Caco-2 (cell line): ENCODE results near the gene REEP1. TPM values are rescaled to one million over a fixed set of nuclear protein-coding genes. Genes with fewer than 3 reads are reported as not detected.

Experiments
- BruUV-seq: library from RNA; stranded (reverse); fragments of 400-500 nt; replicated peaks from 2 replicates; lab custom pipeline; 2021; lab: Mats Ljungman, UMichigan
- CTCF ChIA-PET: fragments of 300-600 bp; sonication (Branson Sonifier 250); formaldehyde crosslinking; loops from one replicate; lab custom pipeline; 2022; ENCODE audit warnings: antibody characterized with exemption; lab: Charles Lee
- POLR2A ChIA-PET: fragments of 300-600 bp; sonication (Branson Sonifier 250); formaldehyde crosslinking; loops from one replicate; lab custom pipeline; 2022; ENCODE audit warnings: antibody characterized with exemption; lab: Charles Lee
- DNase-seq, 2 experiments: peaks; one replicate each; pipeline versions ENCODE4 v3.0.0 to v3.0.0-alpha.2; 2020 to 2022
- H3K27me3 ChIP-seq: replicated peaks from 2 replicates; pipeline ENCODE4 v1.6.0; 2011; ENCODE audit warnings: low read length; ENCODE audit not compliant: control insufficient read depth, insufficient read depth
- H3K36me3 ChIP-seq: 2 replicates; pipeline ENCODE4 v1.5.1; 2011; ENCODE audit warnings: low read length; ENCODE audit not compliant: control insufficient read depth, insufficient read depth
- H3K4me1 ChIP-seq: fragments of 250-450 bp; sonication (Bioruptor Pico); 2 replicates; pipeline ENCODE4 v1.5.1; 2020; ENCODE audit warnings: mild to moderate bottlenecking
- H3K4me3 ChIP-seq: 2 replicates; pipeline ENCODE4 v1.5.1; 2011; ENCODE audit warnings: low read depth, mild to moderate bottlenecking, control low read depth, low read length
- H3K9me3 ChIP-seq: fragments of 250-450 bp; sonication (Bioruptor Pico); 2 replicates; pipeline ENCODE4 v1.5.1; 2020; ENCODE audit warnings: mild to moderate bottlenecking, moderate library complexity
- H3K27ac Mint-ChIP-seq: one replicate; pipeline ENCODE4 v1.8.0; 2022; ENCODE audit warnings: mixed read lengths; ENCODE audit not compliant: unreplicated experiment
- H3K27me3 Mint-ChIP-seq: one replicate; pipeline ENCODE4 v1.8.0; 2022; ENCODE audit warnings: mixed read lengths; ENCODE audit not compliant: insufficient read depth, unreplicated experiment
- H3K36me3 Mint-ChIP-seq: one replicate; pipeline ENCODE4 v1.8.0; 2022; ENCODE audit warnings: mild to moderate bottlenecking, mixed read lengths; ENCODE audit not compliant: insufficient read depth, unreplicated experiment
- H3K4me1 Mint-ChIP-seq: one replicate; pipeline ENCODE4 v1.8.0; 2022; ENCODE audit warnings: low read depth, mixed read lengths; ENCODE audit not compliant: unreplicated experiment
- H3K4me3 Mint-ChIP-seq: one replicate; pipeline ENCODE4 v1.8.0; 2022; ENCODE audit warnings: mild to moderate bottlenecking, moderate library complexity, mixed read lengths; ENCODE audit not compliant: unreplicated experiment
- H3K9me3 Mint-ChIP-seq: one replicate; pipeline ENCODE4 v1.8.0; 2022; ENCODE audit warnings: mixed read lengths; ENCODE audit not compliant: unreplicated experiment
- intact Hi-C: fragments of 100-400 bp; cut with micrococcal nuclease; formaldehyde crosslinking; loops from one replicate; pipeline ENCODE4 v1.10.0; 2022; ENCODE audit not compliant: unreplicated experiment
- total RNA-seq: library from RNA; stranded (reverse); gene quantifications from 2 replicates; pipeline ENCODE4 v1.2.3, GENCODE V29; 2022
- TF ChIP-seq, protein P1 (sequence below), 2 experiments: fragments of 200-600 bp in 1 of 2; IDR thresholded peaks; 1 replicate in 1 of 2; 2 replicates in 1 of 2; pipeline versions ENCODE4 v1.5.1 to v1.8.0; 2011 to 2022; ENCODE audit warnings: antibody characterized with exemption in 1 of 2, control low read depth in 1 of 2, inconsistent platforms in 1 of 2, low read depth in 1 of 2, low read length in 1 of 2, mild to moderate bottlenecking in 1 of 2, moderate library complexity in 1 of 2; ENCODE audit not compliant: insufficient read depth in 1 of 2, severe bottlenecking in 1 of 2, unreplicated experiment in 1 of 2

Gene REEP1
- total RNA-seq, 1 experiment from 2014 or later, result 16.6 TPM

GRCh38 chr2:86213056-86213455 is 124.4 kb downstream of the REEP1 start:
- H3K27me3 Mint-ChIP-seq, result no peaks in the 10 kb centered on the region
- H3K27ac Mint-ChIP-seq, result no peak overlapping the region
- no peak overlapping the region for H3K4me3 Mint-ChIP-seq
- peaks cover 3% of the 10 kb centered on the region; the same call in 1 of the 2 replicates for H3K36me3 ChIP-seq
- BruUV-seq, result no TSS peak
- peaks cover 30% of the 10 kb centered on the region for H3K4me1 ChIP-seq
- no peaks in the 10 kb centered on the region for H3K9me3 Mint-ChIP-seq
- H3K9me3 ChIP-seq, result no peaks in the 10 kb centered on the region
- TF ChIP-seq, protein P1, sequence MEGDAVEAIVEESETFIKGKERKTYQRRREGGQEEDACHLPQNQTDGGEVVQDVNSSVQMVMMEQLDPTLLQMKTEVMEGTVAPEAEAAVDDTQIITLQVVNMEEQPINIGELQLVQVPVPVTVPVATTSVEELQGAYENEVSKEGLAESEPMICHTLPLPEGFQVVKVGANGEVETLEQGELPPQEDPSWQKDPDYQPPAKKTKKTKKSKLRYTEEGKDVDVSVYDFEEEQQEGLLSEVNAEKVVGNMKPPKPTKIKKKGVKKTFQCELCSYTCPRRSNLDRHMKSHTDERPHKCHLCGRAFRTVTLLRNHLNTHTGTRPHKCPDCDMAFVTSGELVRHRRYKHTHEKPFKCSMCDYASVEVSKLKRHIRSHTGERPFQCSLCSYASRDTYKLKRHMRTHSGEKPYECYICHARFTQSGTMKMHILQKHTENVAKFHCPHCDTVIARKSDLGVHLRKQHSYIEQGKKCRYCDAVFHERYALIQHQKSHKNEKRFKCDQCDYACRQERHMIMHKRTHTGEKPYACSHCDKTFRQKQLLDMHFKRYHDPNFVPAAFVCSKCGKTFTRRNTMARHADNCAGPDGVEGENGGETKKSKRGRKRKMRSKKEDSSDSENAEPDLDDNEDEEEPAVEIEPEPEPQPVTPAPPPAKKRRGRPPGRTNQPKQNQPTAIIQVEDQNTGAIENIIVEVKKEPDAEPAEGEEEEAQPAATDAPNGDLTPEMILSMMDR (IDR thresholded peaks at IDR 0.05; ENCODE audit: insufficient read depth in 1 of 2, low read depth in 1 of 2, low read length in 1 of 2, severe bottlenecking in 1 of 2, unreplicated experiment in 1 of 2), result no peak
- DNase-seq, result no peak
- peaks cover 45% of the 10 kb centered on the region for H3K36me3 Mint-ChIP-seq
- H3K27me3 ChIP-seq, result no peaks in the 10 kb centered on the region
- H3K4me1 Mint-ChIP-seq, result peaks cover 29% of the 10 kb centered on the region
- CTCF ChIA-PET, result no interaction called here
- intact Hi-C loops, result no loop called here
- POLR2A ChIA-PET, result no interaction called here
- no peak overlapping the region for H3K4me3 ChIP-seq

DNA sequence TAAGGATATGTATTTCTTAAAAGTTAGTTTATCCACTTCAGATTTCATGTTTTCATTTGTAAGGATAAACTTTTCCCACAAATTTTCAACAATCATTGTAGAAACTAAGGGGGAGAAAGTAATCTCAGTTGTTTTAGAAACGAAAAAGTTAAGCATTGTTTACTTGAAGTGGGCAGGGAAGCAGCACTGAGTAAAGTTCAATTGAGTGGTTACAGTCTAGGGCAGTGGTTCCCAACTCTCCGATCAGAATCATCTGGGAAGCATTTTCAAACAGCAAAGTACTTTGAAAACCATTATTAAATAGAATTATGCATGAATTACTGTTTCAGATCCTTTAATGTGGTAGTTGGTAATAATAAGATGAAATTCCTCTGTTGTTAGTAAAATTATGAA is 125.6 kb downstream of the REEP1 start:
- CTCF ChIA-PET, result no interaction called here
- Histone ChIP-seq H3K9me3 (no peaks in the 10 kb centered on the region), H3K36me3 (peaks cover 4% of the 10 kb centered on the region; the same call in 1 of the 2 replicates), H3K4me3 (no peak overlapping the region), H3K4me1 (peaks cover 27% of the 10 kb centered on the region), H3K27me3 (no peaks in the 10 kb centered on the region)
- Mint-ChIP-seq H3K36me3 (peaks cover 56% of the 10 kb centered on the region), H3K27me3 (no peaks in the 10 kb centered on the region), H3K27ac (no peak overlapping the region), H3K9me3 (no peaks in the 10 kb centered on the region), H3K4me3 (no peak overlapping the region), H3K4me1 (peaks cover 26% of the 10 kb centered on the region)
- BruUV-seq, result no TSS peak
- TF ChIP-seq, protein P1 (IDR thresholded peaks at IDR 0.05; ENCODE audit: insufficient read depth in 1 of 2, low read depth in 1 of 2, low read length in 1 of 2, severe bottlenecking in 1 of 2, unreplicated experiment in 1 of 2), result no peak
- POLR2A ChIA-PET, result no interaction called here
- DNase-seq, result no peak
- intact Hi-C loops, result no loop called here

DNA sequence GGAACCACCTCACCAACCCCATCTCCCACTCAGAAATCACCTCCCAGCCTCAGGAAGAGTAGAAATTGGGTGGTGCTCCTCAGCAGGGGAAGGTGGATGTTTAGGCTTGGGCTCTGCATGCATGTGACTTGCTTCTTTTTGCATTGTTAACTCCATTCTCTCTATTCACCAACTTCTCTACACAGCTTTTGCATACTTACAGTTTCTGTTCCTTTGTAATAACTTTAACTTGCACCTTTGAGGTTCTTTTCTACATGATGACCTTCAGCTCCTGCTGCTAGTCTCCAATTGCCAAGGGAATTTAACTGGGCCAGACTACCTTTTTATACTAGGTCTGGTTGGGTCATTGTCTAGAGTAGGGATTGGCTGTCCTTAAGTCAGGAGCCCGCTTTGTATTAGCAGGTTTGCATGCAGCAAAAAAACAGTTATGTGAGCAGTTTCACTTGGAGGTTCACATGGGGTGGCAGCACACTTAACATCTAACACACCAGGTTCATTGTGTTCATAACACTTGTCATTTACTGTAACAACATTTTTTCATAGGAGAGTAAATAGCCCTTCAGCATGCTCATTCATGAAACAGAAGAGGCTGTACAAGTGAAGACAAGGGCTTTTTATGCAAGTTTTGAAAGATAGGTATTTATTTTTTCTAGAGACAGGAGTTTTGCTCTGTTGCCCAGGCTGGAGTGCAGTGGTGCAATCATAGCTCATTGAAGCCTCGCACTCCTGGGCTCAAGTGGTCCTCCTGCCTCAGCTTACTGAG is 126.2 kb downstream of the REEP1 start:
- intact Hi-C loops, result no loop called here
- Mint-ChIP-seq H3K9me3 (no peaks in the 10 kb centered on the region), H3K4me1 (peaks cover 20% of the 10 kb centered on the region), H3K36me3 (peaks cover 56% of the 10 kb centered on the region), H3K27ac (no peak overlapping the region), H3K27me3 (no peaks in the 10 kb centered on the region), H3K4me3 (no peak overlapping the region)
- no peak for DNase-seq
- no peaks in the 10 kb centered on the region for H3K9me3 ChIP-seq
- no peak overlapping the region for H3K4me3 ChIP-seq
- CTCF ChIA-PET, result no interaction called here
- BruUV-seq, result no TSS peak
- TF ChIP-seq, protein P1 (IDR thresholded peaks at IDR 0.05; ENCODE audit: insufficient read depth in 1 of 2, low read depth in 1 of 2, low read length in 1 of 2, severe bottlenecking in 1 of 2, unreplicated experiment in 1 of 2), result no peak
- no peaks in the 10 kb centered on the region for H3K27me3 ChIP-seq
- peaks cover 21% of the 10 kb centered on the region for H3K4me1 ChIP-seq
- POLR2A ChIA-PET, result no interaction called here
- H3K36me3 ChIP-seq, result peaks cover 4% of the 10 kb centered on the region; the same call in 1 of the 2 replicates
